Naive B cell (primary cell): ENCODE data around the gene TMA16. TPM values are rescaled to one million over a fixed set of nuclear protein-coding genes. Genes with fewer than 3 reads are reported as not detected.
A peak's percentile ranks its signal among the peaks of the same experiment; 100 is the strongest.

ENCODE experiments used
- ATAC-seq, 2 donors: fragments of 150-1000 bp; cut with Tn5 transposase; 2 replicates each; pipeline ENCODE4 v1.10.0; 2021; ENCODE audit warnings: low read depth in 2 of 2, mild to moderate bottlenecking in 2 of 2, moderate library complexity in 2 of 2
- DNase-seq: peaks from one replicate; pipeline ENCODE4 v3.0.0; 2022
- H3K27ac Mint-ChIP-seq, 6 donors: one replicate each; pipeline ENCODE4 v1.8.0; 2020 to 2022; ENCODE audit warnings: mild to moderate bottlenecking in 6 of 6, mixed read lengths in 6 of 6, moderate library complexity in 5 of 6, inconsistent platforms in 2 of 6
- H3K27me3 Mint-ChIP-seq, 3 donors: one replicate each; pipeline ENCODE4 v1.8.0; 2021 to 2022; ENCODE audit warnings: mixed read lengths in 3 of 3, mild to moderate bottlenecking in 1 of 3
- H3K36me3 Mint-ChIP-seq, 2 donors: one replicate each; pipeline ENCODE4 v1.8.0; 2020 to 2022; ENCODE audit warnings: mixed read lengths in 2 of 2, inconsistent platforms in 1 of 2, mild to moderate bottlenecking in 1 of 2
- H3K4me1 Mint-ChIP-seq, 3 donors: one replicate each; pipeline ENCODE4 v1.8.0; 2020 to 2022; ENCODE audit warnings: mixed read lengths in 3 of 3, inconsistent platforms in 1 of 3, mild to moderate bottlenecking in 1 of 3, moderate library complexity in 1 of 3
- H3K4me3 Mint-ChIP-seq, 8 donors: one replicate each; pipeline ENCODE4 v1.8.0; 2020 to 2022; ENCODE audit warnings: mild to moderate bottlenecking in 8 of 8, mixed read lengths in 8 of 8, moderate library complexity in 8 of 8, inconsistent platforms in 2 of 8
- H3K9me3 Mint-ChIP-seq, 7 donors: one replicate each; pipeline ENCODE4 v1.8.0; 2020 to 2022; ENCODE audit warnings: mixed read lengths in 7 of 7, mild to moderate bottlenecking in 5 of 7, inconsistent platforms in 2 of 7, moderate library complexity in 1 of 7
- polyA plus RNA-seq, 6 donors: library from polyadenylated mRNA; unstranded; fragments of 300-500 nt; fragmentation: Illumina TruSeq; gene quantifications; one replicate each; pipeline ENCODE4 v1.2.3, GENCODE V29; 2021; ENCODE audit warnings: low read depth in 6 of 6

Gene TMA16
- polyA plus RNA-seq, 6 donors from 2014 or later, result 14.8 to 25.9 (median 22.0) TPM

DNA sequence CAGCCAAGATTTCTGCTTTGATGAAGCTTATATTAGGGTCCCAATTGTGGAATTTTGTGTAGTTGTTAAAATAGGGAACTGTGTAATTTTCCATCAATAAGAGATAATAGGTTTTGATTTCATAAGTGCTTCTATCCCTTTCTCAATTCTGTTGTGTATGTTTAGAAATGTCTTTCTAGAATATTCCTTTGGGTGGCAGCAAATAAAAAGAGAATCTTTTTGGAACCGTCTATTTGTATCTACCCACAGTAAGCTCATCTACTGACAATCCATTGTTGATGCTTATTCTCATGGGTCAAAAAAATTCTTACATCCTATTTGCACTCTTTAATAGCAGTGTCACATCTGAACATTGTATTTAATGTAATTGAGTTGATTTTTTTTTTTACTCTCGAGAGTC, 61.7 kb downstream of the TMA16 start:
- ATAC-seq (no peak), DNase-seq (no peak)
- peaks cover 56 to 78% (median 57%) of the 10 kb centered on the region in 3 donors for H3K4me1 Mint-ChIP-seq
- peak overlapping the region in 4 of 8 donors; percentile 1 to 69 (median 28) for H3K4me3 Mint-ChIP-seq
- H3K27ac Mint-ChIP-seq, result peak overlapping the region; percentile 15 to 81 (median 41)
- H3K9me3 Mint-ChIP-seq, result peaks cover 0 to 21% (median 15%) of the 10 kb centered on the region in 7 donors
- no peaks in the 10 kb centered on the region for H3K27me3 Mint-ChIP-seq
- peaks cover 44 to 55% of the 10 kb centered on the region in 2 donors for H3K36me3 Mint-ChIP-seq

DNA sequence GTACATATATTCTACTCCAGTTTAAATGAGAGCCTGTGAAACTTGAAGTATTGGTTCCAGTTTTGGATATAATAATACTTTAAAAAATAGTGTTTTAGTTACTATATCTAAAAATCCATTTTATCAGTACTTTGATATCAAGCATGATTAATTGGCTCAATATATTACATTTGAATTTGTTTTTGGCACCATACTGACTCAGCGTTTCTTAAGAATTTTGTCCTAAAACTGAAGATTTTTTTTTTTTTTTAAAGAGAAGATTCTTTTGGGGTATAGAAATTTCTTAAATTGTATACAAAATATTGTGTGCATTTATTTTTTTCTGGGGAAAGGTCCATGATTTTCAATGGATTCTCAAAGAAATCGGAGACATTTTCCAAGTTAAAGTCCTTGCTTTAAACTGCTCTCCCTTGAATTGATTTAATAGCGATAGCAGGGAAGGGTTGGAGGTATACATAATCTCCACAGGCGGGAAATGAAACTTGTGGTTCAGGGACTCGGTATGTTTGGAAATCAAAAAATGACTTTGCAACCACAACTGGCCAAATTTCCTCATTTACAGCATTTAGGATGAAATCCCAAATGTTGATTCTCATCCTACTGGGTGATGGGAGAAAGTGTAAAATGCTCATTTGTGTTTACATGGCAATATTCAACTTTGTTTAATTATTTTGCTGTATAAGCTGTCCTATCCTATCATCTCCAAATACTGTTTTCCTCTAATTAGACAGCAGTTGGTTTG, 62.3 kb downstream of the TMA16 start:
- Mint-ChIP-seq H3K36me3 (peaks cover 44 to 54% of the 10 kb centered on the region in 2 donors), H3K27ac (peak overlapping the region; percentile 24 to 99 (median 76)), H3K4me3 (peak overlapping the region in 3 of 8 donors; percentile 31 to 78 (median 34)), H3K27me3 (no peaks in the 10 kb centered on the region), H3K9me3 (peaks cover 0 to 26% (median 18%) of the 10 kb centered on the region in 7 donors), H3K4me1 (peaks cover 52 to 72% (median 53%) of the 10 kb centered on the region in 3 donors)
- DNase-seq (no peak), ATAC-seq (no peak)

DNA sequence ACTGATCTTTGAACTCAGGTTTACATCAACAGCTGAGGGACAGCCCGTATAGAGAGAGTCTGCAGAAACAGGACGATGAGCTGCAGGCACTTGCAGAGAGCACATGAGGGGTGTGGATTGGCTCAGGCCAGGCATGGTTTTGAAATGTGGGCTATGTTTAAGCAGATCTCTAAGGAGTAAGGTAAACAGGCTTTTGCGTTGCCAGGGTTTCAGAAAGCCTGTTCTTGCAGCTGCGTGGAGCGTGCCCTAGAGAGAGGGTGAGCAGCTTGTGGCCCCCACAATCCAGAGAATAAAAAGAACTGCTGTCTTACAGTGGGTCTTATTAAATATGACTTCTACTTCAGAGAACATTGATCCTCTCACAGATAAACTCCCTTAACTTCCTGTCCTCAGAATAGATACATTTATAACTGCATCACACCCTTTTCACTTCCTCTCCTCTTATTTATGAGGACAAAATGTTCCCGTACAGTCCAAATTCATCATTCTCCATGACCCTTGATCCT, 64.1 kb downstream of the TMA16 start:
- peaks cover 56 to 62% of the 10 kb centered on the region in 2 donors for H3K36me3 Mint-ChIP-seq
- peak overlapping the region; percentile 37 to 86 (median 83) for H3K4me3 Mint-ChIP-seq
- ATAC-seq (peak; percentile 82 to 88), DNase-seq (peak; percentile 63)
- H3K27me3 Mint-ChIP-seq, result no peaks in the 10 kb centered on the region
- H3K4me1 Mint-ChIP-seq, result peaks cover 59 to 68% (median 60%) of the 10 kb centered on the region in 3 donors
- peak overlapping the region; percentile 92 to 99 (median 95) for H3K27ac Mint-ChIP-seq
- peaks cover 7 to 39% (median 31%) of the 10 kb centered on the region in 7 donors for H3K9me3 Mint-ChIP-seq

DNA sequence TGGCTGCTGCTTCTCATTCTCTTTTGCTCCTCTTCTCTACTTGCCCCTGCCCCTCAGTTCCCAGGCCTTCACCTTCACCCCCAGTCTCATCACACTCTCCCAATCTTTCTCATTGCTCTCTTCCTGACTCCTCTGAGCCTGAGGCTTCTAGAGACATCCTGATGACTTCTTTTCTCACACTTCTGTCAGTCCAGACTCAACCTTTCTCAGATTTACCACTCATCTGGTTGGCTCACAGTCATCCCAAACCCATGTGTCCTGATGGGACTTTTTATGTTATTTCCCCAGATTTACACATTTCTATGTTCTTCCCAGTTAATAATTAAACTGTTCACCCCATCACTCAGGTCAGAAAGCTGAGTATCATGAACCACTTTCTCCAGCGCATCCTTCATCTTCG, 68.0 kb downstream of the TMA16 start:
- Mint-ChIP-seq H3K9me3 (peaks cover 7 to 43% (median 34%) of the 10 kb centered on the region in 7 donors), H3K36me3 (peaks cover 52 to 62% of the 10 kb centered on the region in 2 donors), H3K4me3 (peak overlapping the region in 1 of 8 donors; percentile 1), H3K27ac (peak overlapping the region; percentile 30 to 92 (median 62)), H3K4me1 (peaks cover 65 to 69% (median 67%) of the 10 kb centered on the region in 3 donors), H3K27me3 (no peaks in the 10 kb centered on the region)
- ATAC-seq, result no peak
- DNase-seq, result no peak

DNA sequence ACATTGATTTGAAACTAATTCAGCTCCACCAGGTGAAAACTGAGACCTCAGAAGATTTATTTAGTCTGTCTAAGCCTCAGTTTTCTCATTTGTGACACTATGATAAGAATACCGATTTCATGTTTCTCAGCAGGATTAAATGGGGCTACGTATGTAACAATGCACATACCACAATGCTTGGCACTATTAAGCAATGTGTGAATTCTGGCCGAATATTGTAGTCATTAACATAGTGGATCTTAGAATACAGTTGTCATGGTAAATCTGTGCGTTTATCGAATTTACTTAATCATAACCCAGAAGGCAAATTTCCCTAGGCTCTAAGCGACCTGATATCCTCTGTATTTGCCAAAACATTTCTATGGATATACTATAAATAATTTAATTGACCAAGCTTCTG, 69.1 kb downstream of the TMA16 start:
- Mint-ChIP-seq H3K9me3 (peaks cover 11 to 50% (median 41%) of the 10 kb centered on the region in 7 donors), H3K4me3 (no peak overlapping the region), H3K36me3 (peaks cover 54 to 73% of the 10 kb centered on the region in 2 donors), H3K4me1 (peaks cover 64 to 69% (median 65%) of the 10 kb centered on the region in 3 donors), H3K27ac (peak overlapping the region in 5 of 6 donors; percentile 44 to 92 (median 83)), H3K27me3 (no peaks in the 10 kb centered on the region)
- DNase-seq (no peak), ATAC-seq (no peak)

DNA sequence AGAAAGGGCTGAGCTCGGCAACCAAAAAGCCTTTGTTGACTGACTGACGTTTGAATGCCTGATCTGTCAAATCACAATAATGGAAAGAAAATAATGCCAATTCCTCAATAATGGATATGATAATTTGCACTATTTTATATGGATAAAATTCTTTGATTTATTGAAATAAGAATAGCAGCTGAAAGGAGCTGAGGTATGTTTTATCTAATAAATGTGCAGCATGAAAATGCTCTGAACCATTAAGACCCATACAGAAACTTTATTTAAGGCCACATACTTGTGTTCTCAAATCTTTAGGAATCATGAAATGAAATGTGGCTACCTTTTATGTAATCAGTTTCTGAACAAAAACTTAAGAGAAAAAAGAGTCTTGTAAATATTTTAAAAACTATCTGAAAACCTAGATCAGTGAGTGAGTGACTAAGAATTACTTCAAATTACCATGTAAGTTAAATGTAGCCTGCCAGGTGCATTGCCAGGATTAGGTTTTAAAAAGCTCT, 69.8 kb downstream of the TMA16 start:
- H3K9me3 Mint-ChIP-seq, result peaks cover 11 to 49% (median 40%) of the 10 kb centered on the region in 7 donors
- no peak overlapping the region for H3K4me3 Mint-ChIP-seq
- no peak for DNase-seq
- no peaks in the 10 kb centered on the region for H3K27me3 Mint-ChIP-seq
- H3K36me3 Mint-ChIP-seq, result peaks cover 57 to 76% of the 10 kb centered on the region in 2 donors
- peaks cover 64 to 69% (median 64%) of the 10 kb centered on the region in 3 donors for H3K4me1 Mint-ChIP-seq
- ATAC-seq, result no peak
- H3K27ac Mint-ChIP-seq, result peak overlapping the region; percentile 47 to 92 (median 83)

DNA sequence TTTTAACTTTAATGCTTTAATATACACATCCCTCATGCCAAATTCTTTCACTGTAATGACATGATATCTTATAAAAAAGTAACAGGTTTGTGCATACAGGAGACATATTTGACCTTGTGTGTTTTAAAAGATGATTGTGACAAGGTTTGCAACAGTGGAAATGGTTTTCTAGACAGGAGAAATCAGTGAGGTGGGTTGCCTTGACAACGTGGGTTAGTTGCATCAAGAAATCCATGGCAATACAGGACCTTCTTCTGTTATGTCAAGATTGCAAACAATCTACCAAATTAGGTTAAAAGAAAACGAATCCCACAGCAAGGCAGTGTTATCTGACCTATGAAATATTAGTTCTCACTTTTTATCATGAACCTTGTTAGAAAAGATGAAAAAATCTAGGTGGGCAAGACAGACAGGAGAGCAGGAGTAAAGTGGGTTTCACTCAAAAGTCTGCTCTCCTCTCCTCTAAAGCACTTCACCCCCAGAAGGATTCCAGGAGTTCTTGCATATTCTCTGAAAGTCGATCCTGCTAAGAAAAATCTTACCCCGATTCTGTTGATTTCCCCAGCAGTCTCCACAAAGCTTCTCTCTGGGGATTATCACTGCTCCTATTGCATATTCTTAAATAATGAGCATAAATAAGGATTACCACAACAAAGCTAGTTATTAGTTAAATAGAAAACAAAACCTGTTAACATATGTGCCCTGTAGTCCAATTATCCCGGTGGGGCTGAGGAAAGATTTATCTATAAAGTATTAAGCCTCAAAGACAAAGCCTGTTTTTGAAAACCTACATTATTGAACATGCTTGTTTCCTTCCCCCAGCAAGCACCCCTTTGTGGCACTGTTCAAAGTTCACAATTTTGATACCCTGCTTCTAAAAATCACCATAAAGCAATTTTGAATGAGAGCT, 71.0 kb downstream of the TMA16 start:
- Mint-ChIP-seq H3K27ac (peak overlapping the region in 5 of 6 donors; percentile 32 to 92 (median 84)), H3K9me3 (peaks cover 11 to 44% (median 37%) of the 10 kb centered on the region in 7 donors), H3K4me3 (peak overlapping the region in 5 of 8 donors; percentile 4 to 52 (median 40)), H3K4me1 (peaks cover 56 to 72% (median 67%) of the 10 kb centered on the region in 3 donors), H3K27me3 (no peaks in the 10 kb centered on the region), H3K36me3 (peaks cover 50 to 72% of the 10 kb centered on the region in 2 donors)
- no peak for ATAC-seq
- DNase-seq, result no peak

DNA sequence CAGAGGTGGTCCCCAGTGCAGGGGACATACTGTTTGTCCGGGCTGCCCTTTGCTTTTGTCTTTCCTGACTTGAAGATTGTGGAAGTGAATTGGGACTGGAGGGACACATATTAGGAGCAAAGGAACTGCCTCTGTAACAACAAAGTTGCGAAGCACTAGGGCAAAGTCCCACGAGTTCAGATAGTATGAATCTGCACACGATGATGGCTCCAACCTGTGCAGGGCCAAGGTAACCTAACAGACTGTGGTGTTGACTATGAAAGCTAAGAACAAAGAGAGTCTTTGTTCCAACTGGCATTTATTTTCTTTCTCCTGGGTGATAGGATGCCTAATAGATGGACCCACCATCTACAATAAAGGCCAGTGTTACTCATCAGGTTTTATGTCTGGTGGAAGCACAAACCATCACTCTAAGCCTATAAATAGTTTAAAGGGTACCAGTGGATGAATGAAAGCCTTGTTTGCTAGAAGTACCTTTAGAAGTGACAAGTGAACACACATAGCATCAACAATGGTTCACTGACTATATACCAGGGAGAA, 71.8 kb downstream of the TMA16 start:
- Mint-ChIP-seq H3K4me1 (peaks cover 64 to 80% (median 75%) of the 10 kb centered on the region in 3 donors), H3K27ac (peak overlapping the region in 4 of 6 donors; percentile 32 to 91 (median 82)), H3K27me3 (no peaks in the 10 kb centered on the region), H3K9me3 (peaks cover 12 to 41% (median 28%) of the 10 kb centered on the region in 7 donors), H3K36me3 (peaks cover 55 to 72% of the 10 kb centered on the region in 2 donors), H3K4me3 (peak overlapping the region in 5 of 8 donors; percentile 4 to 59 (median 40))
- DNase-seq (no peak), ATAC-seq (no peak)

DNA sequence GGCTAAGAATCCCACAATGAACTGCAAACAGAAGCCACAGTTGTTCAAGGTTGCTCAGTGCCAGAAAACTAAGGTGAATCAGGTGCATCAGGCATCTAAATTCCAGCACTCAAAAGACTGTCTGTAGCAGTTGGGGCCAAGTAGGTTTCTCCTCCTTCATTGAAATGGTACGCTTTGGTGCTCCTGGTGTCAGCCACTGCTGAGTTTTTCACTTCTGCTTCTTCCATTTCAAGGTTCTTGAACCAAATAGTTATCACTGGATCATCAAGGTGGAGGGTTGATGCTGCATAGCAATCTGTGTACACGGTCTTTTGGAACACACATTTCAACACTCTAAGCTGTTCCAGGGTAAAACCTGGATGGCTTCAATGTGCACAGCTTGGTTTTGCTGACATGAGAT, 74.4 kb downstream of the TMA16 start:
- Mint-ChIP-seq H3K4me3 (peak overlapping the region; percentile 19 to 87 (median 62)), H3K36me3 (peaks cover 33 to 58% of the 10 kb centered on the region in 2 donors), H3K9me3 (peaks cover 4 to 25% (median 11%) of the 10 kb centered on the region in 7 donors)

More for the DNA sequence above, 74.4 kb downstream of the TMA16 start:
- ATAC-seq (peak; percentile 97), DNase-seq (peak; percentile 46)
- Mint-ChIP-seq H3K27me3 (no peaks in the 10 kb centered on the region), H3K4me1 (peaks cover 56 to 76% (median 68%) of the 10 kb centered on the region in 3 donors), H3K27ac (peak overlapping the region; percentile 79 to 92 (median 87))

Other genes with a start within 250 kb of the TMA16 start
- not detected for gene NPY1R, start 162.1 kb upstream of the TMA16 start, polyA plus RNA-seq
- gene NPY5R, start 150.8 kb upstream of the TMA16 start, polyA plus RNA-seq, result not detected
- under 1 TPM in 3 of 6 donors, not detected in 3; 0.16 to 0.21 (median 0.21) TPM for gene TKTL2, start 20.9 kb upstream of the TMA16 start, polyA plus RNA-seq